SK-N-SH (cell line): ENCODE data around the gene TADA2A. TPM values are rescaled to one million over a fixed set of nuclear protein-coding genes. Genes with fewer than 3 reads are reported as not detected.
A peak's percentile ranks its signal among the peaks of the same experiment; 100 is the strongest.

Source experiments
- CTCF ChIA-PET: fragments of 300-600, 350-600 bp; formaldehyde crosslinking; extraction: SDS; loops from one replicate; lab custom pipeline; 2021; lab: Yijun Ruan, JAX
- POLR2A ChIA-PET: fragments of 350-600 bp; sonication (Branson Sonifier 250); formaldehyde crosslinking; extraction: SDS; loops from one replicate; lab custom pipeline; 2020; ENCODE audit warnings: antibody characterized with exemption, inconsistent platforms; lab: Yijun Ruan, JAX
- DNase-seq: peaks from one replicate; pipeline ENCODE4 v3.0.0; 2012
- H2AFZ ChIP-seq: fragments of 200-600 bp; sonication (generic); 2 replicates; pipeline ENCODE4 v1.8.1; 2016; ENCODE audit warnings: antibody characterized with exemption, mild to moderate bottlenecking, low read depth
- H3F3A ChIP-seq: fragments of 200-600 bp; sonication (generic); replicated peaks from 2 replicates; pipeline ENCODE3; 2016; ENCODE audit warnings: antibody characterized with exemption, mild to moderate bottlenecking; ENCODE audit not compliant: insufficient read depth
- H3K27ac ChIP-seq, 2 experiments: fragments of 200-500 bp in 1 of 2; fragments of 200-600 bp in 1 of 2; sonication (Bioruptor generic) in 1 of 2; sonication (generic), shearing (Covaris generic) in 1 of 2; 2 replicates each; pipeline versions ENCODE4 v1.5.1 to v1.6.1; 2014 to 2016; ENCODE audit warnings: low read depth in 2 of 2, inconsistent platforms in 1 of 2, low read length in 1 of 2, mild to moderate bottlenecking in 1 of 2, mixed read lengths in 1 of 2
- H3K27me3 ChIP-seq: fragments of 200-600 bp; sonication (generic), shearing (Covaris generic); 2 replicates; pipeline ENCODE4 v1.6.1; 2016; ENCODE audit warnings: mixed run types; ENCODE audit not compliant: insufficient read depth
- H3K36me3 ChIP-seq, 2 experiments: fragments of 200-500 bp in 1 of 2; fragments of 200-600 bp in 1 of 2; sonication (Bioruptor generic) in 1 of 2; sonication (generic) in 1 of 2; replicated peaks in 1 of 2; 2 replicates each; pipeline versions ENCODE3 to v1.5.1; 2014 to 2016; ENCODE audit warnings: low read length in 1 of 2, mild to moderate bottlenecking in 1 of 2; ENCODE audit not compliant: insufficient read depth in 2 of 2, control insufficient read depth in 1 of 2
- H3K4me1 ChIP-seq, 2 experiments: fragments of 200-500 bp in 1 of 2; fragments of 200-600 bp in 1 of 2; sonication (Bioruptor generic) in 1 of 2; sonication (generic), shearing (Covaris generic) in 1 of 2; 2 replicates each; pipeline versions ENCODE4 v1.5.1 to v1.6.1; 2014 to 2016; ENCODE audit warnings: low read depth in 1 of 2, low read length in 1 of 2, mixed run types in 1 of 2; ENCODE audit not compliant: insufficient read depth in 2 of 2, control insufficient read depth in 1 of 2
- H3K4me2 ChIP-seq: fragments of 200-600 bp; sonication (generic), shearing (Covaris generic); 2 replicates; pipeline ENCODE4 v1.6.1; 2017; ENCODE audit warnings: mixed run types
- H3K4me3 ChIP-seq, 2 experiments: fragments of 200-500 bp in 1 of 2; fragments of 200-600 bp in 1 of 2; sonication (Bioruptor generic) in 1 of 2; sonication (generic), shearing (Covaris generic) in 1 of 2; 2 replicates each; pipeline versions ENCODE4 v1.5.1 to v1.8.1; 2014 to 2016; ENCODE audit warnings: low read depth in 2 of 2, inconsistent platforms in 1 of 2, low read length in 1 of 2, mild to moderate bottlenecking in 1 of 2, mixed read lengths in 1 of 2, moderate library complexity in 1 of 2
- H3K79me2 ChIP-seq: fragments of 200-600 bp; sonication (generic); 2 replicates; pipeline ENCODE4 v1.8.1; 2017; ENCODE audit warnings: mild to moderate bottlenecking; ENCODE audit not compliant: insufficient read depth
- H3K9ac ChIP-seq: fragments of 200-600 bp; sonication (generic); 2 replicates; pipeline ENCODE4 v1.6.1; 2017; ENCODE audit warnings: mixed run types
- H3K9me2 ChIP-seq: fragments of 200-600 bp; sonication (generic); 2 replicates; pipeline ENCODE4 v1.6.1; 2017; ENCODE audit warnings: mixed run types
- H3K9me3 ChIP-seq: fragments of 200-600 bp; sonication (generic); 2 replicates; pipeline ENCODE4 v1.6.1; 2017; ENCODE audit warnings: mixed run types, mild to moderate bottlenecking, moderate library complexity
- H4K20me1 ChIP-seq: fragments of 200-600 bp; sonication (generic); 2 replicates; pipeline ENCODE4 v1.6.1; 2017; ENCODE audit warnings: mild to moderate bottlenecking, mixed run types; ENCODE audit not compliant: insufficient read depth
- FOSL2 ChIP-seq: IDR thresholded peaks from 2 replicates; pipeline ENCODE4 v1.4.0; 2012; ENCODE audit warnings: low read depth, mild to moderate bottlenecking, moderate library complexity, borderline replicate concordance
- FOXM1 ChIP-seq: IDR thresholded peaks from 2 replicates; pipeline ENCODE4 v1.4.0; 2012; ENCODE audit warnings: low read depth, mild to moderate bottlenecking
- JUND ChIP-seq: IDR thresholded peaks from 2 replicates; pipeline ENCODE4 v1.4.0; 2012
- MEF2A ChIP-seq: IDR thresholded peaks from 2 replicates; pipeline ENCODE4 v1.4.0; 2012; ENCODE audit warnings: low read depth, borderline replicate concordance
- RAD21 ChIP-seq: IDR thresholded peaks from 2 replicates; pipeline ENCODE4 v1.6.1; 2012; ENCODE audit warnings: mild to moderate bottlenecking, low read length
- RXRA ChIP-seq: IDR thresholded peaks from 2 replicates; pipeline ENCODE4 v1.4.0; 2012; ENCODE audit warnings: low read depth, mild to moderate bottlenecking, borderline replicate concordance
- TAF1 ChIP-seq: IDR thresholded peaks from 2 replicates; pipeline ENCODE4 v1.6.1; 2012; ENCODE audit warnings: low read depth, mild to moderate bottlenecking, low read length, moderate library complexity, borderline replicate concordance
- WGBS: methylation state at CpG from one replicate; pipeline ENCODE4 v1.1.6; 2017; ENCODE audit warnings: low lambda C conversion rate; 5-methylcytosine and 5-hydroxymethylcytosine counted together
- polyA plus RNA-seq, 3 experiments: library from polyadenylated mRNA; depleted of rRNA; stranded (reverse); fragments of >200 nt; gene quantifications; 2 replicates each; pipeline ENCODE4 v1.2.3, GENCODE V29; 2012
- TF ChIP-seq, protein P1 (sequence below): IDR thresholded peaks from 2 replicates; pipeline ENCODE4; 2012
- TF ChIP-seq, protein P2 (sequence below): IDR thresholded peaks from 2 replicates; pipeline ENCODE4 v1.4.0; 2012; ENCODE audit warnings: low read depth, borderline replicate concordance

Gene TADA2A
- polyA plus RNA-seq, 1 of the 3 experiments (the other 2 are of a cell fraction): 9.7 TPM

DNA sequence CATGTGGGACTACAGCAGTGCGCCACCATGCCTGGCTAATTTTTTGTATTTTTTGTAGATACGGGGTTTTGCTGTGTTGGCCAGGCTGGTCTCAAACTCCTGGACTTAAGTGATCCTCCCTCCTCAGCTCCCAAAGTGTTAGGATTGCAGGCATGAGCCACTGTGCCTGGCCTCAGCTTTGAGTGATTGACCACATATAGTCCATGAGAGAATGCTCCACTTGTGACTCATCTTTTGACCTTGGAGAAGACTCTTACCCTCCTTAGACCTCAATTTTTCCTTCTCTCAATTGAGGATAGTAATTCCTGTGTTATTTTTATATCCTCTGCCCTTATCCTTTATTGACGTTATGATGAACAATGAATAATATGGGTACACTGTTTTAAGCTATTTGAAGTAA is 52.1 kb downstream of the TADA2A start:
- Histone ChIP-seq H3K9me2 (no peaks in the 10 kb centered on the region), H3K4me1 (no peaks in the 10 kb centered on the region), H3K27ac (peak overlapping the region in 1 of 2 experiments; percentile 88; a peak in 2 of 4 replicates), H3K79me2 (no peaks in the 10 kb centered on the region; the same call in 1 of the 2 replicates), H3K4me3 (no peak overlapping the region), H3K27me3 (no peaks in the 10 kb centered on the region), H3K4me2 (peak overlapping the region; percentile 29; the same call in 1 of the 2 replicates), H4K20me1 (peaks cover 4% of the 10 kb centered on the region; the same call in 1 of the 2 replicates), H3F3A (peaks cover 18% of the 10 kb centered on the region), H3K36me3 (peaks cover 0 to 33% of the 10 kb centered on the region in 2 experiments), H3K9ac (no peak overlapping the region), H2AFZ (no peak overlapping the region), H3K9me3 (no peaks in the 10 kb centered on the region)
- no peak for TF ChIP-seq MEF2A
- peak; percentile 66 for TF ChIP-seq JUND
- no peak for TF ChIP-seq RAD21
- TF ChIP-seq FOSL2: peak; percentile 61; the same call in 1 of the 2 replicates
- TF ChIP-seq, protein P1, sequence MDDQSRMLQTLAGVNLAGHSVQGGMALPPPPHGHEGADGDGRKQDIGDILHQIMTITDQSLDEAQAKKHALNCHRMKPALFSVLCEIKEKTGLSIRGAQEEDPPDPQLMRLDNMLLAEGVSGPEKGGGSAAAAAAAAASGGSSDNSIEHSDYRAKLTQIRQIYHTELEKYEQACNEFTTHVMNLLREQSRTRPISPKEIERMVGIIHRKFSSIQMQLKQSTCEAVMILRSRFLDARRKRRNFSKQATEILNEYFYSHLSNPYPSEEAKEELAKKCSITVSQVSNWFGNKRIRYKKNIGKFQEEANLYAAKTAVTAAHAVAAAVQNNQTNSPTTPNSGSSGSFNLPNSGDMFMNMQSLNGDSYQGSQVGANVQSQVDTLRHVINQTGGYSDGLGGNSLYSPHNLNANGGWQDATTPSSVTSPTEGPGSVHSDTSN: peak; percentile 76
- TF ChIP-seq RXRA: peak; percentile 61; the same call in 1 of the 2 replicates
- no peak for TF ChIP-seq TAF1
- ChIA-PET POLR2A (no interaction called here), CTCF (interaction anchor here (1.2 kb wide), 1 partner anchor 86 kb away, joined by 3 read pairs; no protein-coding TSS in a partner anchor)
- no peak for DNase-seq
- 64% methylated on average over 3 of the region's 3 CpGs for WGBS

DNA sequence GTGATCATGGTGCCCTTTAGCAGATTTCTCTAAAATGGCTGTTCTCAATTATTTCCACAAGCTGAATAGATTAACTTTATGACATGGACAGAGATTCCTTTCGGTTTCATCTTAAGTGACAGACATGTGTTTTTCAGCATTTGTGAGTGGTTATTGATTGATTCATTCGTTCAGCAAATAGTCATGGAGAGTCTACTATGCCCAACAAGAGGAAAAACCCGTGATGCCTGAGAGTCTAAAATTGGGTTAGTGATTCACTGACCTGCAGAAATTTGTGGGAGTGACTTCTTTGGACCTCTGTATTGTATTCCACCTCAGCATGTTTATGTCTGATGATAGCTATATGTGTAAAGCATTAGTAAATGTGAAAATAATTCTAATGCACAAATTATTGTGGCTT is 55.0 kb downstream of the TADA2A start:
- H3K9me3 ChIP-seq: no peaks in the 10 kb centered on the region
- no peak for DNase-seq
- H3K79me2 ChIP-seq: no peaks in the 10 kb centered on the region; the same call in 1 of the 2 replicates
- H3K4me2 ChIP-seq: no peak overlapping the region
- peak overlapping the region in 1 of 2 experiments; percentile 25; a peak in 2 of 4 replicates for H3K27ac ChIP-seq
- POLR2A ChIA-PET: no interaction called here
- no peaks in the 10 kb centered on the region for H3K27me3 ChIP-seq
- TF ChIP-seq FOXM1 (no peak), FOSL2 (no peak)
- TF ChIP-seq, protein P1: no peak
- TF ChIP-seq, protein P2, sequence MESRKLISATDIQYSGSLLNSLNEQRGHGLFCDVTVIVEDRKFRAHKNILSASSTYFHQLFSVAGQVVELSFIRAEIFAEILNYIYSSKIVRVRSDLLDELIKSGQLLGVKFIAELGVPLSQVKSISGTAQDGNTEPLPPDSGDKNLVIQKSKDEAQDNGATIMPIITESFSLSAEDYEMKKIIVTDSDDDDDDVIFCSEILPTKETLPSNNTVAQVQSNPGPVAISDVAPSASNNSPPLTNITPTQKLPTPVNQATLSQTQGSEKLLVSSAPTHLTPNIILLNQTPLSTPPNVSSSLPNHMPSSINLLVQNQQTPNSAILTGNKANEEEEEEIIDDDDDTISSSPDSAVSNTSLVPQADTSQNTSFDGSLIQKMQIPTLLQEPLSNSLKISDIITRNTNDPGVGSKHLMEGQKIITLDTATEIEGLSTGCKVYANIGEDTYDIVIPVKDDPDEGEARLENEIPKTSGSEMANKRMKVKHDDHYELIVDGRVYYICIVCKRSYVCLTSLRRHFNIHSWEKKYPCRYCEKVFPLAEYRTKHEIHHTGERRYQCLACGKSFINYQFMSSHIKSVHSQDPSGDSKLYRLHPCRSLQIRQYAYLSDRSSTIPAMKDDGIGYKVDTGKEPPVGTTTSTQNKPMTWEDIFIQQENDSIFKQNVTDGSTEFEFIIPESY: no peak
- TF ChIP-seq, all 33 proteins: peak for 0
- peaks cover 4% of the 10 kb centered on the region; the same call in 1 of the 2 replicates for H4K20me1 ChIP-seq
- no peak overlapping the region for H2AFZ ChIP-seq
- no peaks in the 10 kb centered on the region for H3K9me2 ChIP-seq
- peaks cover 38% of the 10 kb centered on the region for H3F3A ChIP-seq
- H3K36me3 ChIP-seq: peaks cover 0 to 42% of the 10 kb centered on the region in 2 experiments
- CTCF ChIA-PET: no interaction called here
- 63% methylated on average over 3 of the region's 3 CpGs for WGBS
- H3K4me1 ChIP-seq: 0 out of 4 replicates have a peak, but pooled peaks cover 0 to 5% of the 10 kb centered on the region in 2 experiments
- H3K4me3 ChIP-seq: no peak overlapping the region
- no peak overlapping the region for H3K9ac ChIP-seq
